Activated CD4-positive, alpha-beta memory T cell treated with anti-CD3 and anti-CD28 coated beads for 36 hours (primary cell): Measurements from ENCODE around the gene COIL. TPM values are rescaled to one million over a fixed set of nuclear protein-coding genes. Genes with fewer than 3 reads are reported as not detected.

ENCODE experiments used
- CTCF ChIA-PET: fragments of 350-600 bp; sonication (Branson Sonifier 250); formaldehyde crosslinking; loops from one replicate; lab custom pipeline; 2021; ENCODE audit warnings: antibody characterized with exemption, inconsistent platforms; lab: Charles Lee
- POLR2A ChIA-PET: fragments of 350-600 bp; sonication (Branson Sonifier 250); formaldehyde crosslinking; loops from one replicate; lab custom pipeline; 2021; ENCODE audit warnings: antibody characterized with exemption; lab: Charles Lee
- DNase-seq: peaks from one replicate; pipeline ENCODE4 v3.0.0-alpha.2; 2020
- H3K27ac Mint-ChIP-seq: one replicate; pipeline ENCODE4 v1.8.0; 2021; ENCODE audit warnings: mixed read lengths
- H3K27me3 Mint-ChIP-seq: one replicate; pipeline ENCODE4 v1.8.0; 2021; ENCODE audit warnings: mixed read lengths
- H3K36me3 Mint-ChIP-seq: one replicate; pipeline ENCODE4 v1.8.0; 2021; ENCODE audit warnings: mixed read lengths
- H3K4me1 Mint-ChIP-seq: one replicate; pipeline ENCODE4 v1.8.0; 2021; ENCODE audit warnings: low read depth, mixed read lengths
- H3K4me3 Mint-ChIP-seq: one replicate; pipeline ENCODE4 v1.8.0; 2021; ENCODE audit warnings: mild to moderate bottlenecking, mixed read lengths
- H3K9me3 Mint-ChIP-seq: one replicate; pipeline ENCODE4 v1.8.0; 2021; ENCODE audit warnings: mixed read lengths
- intact Hi-C: fragments of 100-400 bp; cut with micrococcal nuclease; formaldehyde crosslinking; loops from one replicate; pipeline ENCODE4 v1.15.1; 2023
- total RNA-seq, 2 experiments: library from RNA; stranded (reverse); gene quantifications; one replicate each; pipeline ENCODE4 v1.2.3, GENCODE V29; 2021

COIL gene
- total RNA-seq, 2 experiments from 2014 or later: 16.9 TPM

DNA sequence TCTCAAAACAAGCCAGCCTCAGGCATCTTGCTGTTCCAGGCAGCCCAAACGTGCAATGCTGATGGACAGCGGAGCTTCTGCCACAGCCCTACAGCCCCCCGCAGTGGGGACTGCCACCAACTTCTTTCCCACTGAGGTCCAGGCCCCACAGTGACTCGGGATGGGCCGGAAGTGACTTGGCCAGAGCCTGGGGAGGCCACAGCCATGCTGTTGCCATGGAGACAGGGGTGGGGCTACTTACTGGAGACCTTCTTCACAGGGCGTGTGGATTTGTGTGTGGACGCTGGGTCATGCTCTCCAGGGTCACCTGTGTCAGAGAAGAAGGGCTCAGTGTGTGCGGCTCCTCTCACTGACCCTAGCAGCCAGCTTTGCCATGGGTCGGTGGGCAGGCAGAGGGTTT is 62.0 kb downstream of the COIL start:
- Mint-ChIP-seq H3K36me3 (peaks cover 64% of the 10 kb centered on the region), H3K9me3 (no peaks in the 10 kb centered on the region), H3K27me3 (no peaks in the 10 kb centered on the region), H3K4me3 (no peak overlapping the region), H3K4me1 (no peaks in the 10 kb centered on the region), H3K27ac (no peak overlapping the region)
- no peak for DNase-seq
- POLR2A ChIA-PET: no interaction called here
- intact Hi-C loops: no loop called here
- CTCF ChIA-PET: no interaction called here

- intact Hi-C loops: no loop called here
- Mint-ChIP-seq H3K27ac (no peak overlapping the region), H3K36me3 (peaks cover 68% of the 10 kb centered on the region), H3K9me3 (no peaks in the 10 kb centered on the region), H3K27me3 (no peaks in the 10 kb centered on the region), H3K4me3 (no peak overlapping the region), H3K4me1 (no peaks in the 10 kb centered on the region)
- no peak for DNase-seq
- ChIA-PET CTCF (no interaction called here), POLR2A (no interaction called here)
Observed at GRCh38 chr17:56897646-56898424, 63.0 kb downstream of the COIL start.

- no peak for DNase-seq
- CTCF ChIA-PET: interaction anchor here (0.6 to 0.9 kb wide), 3 partner anchors 42 to 522 kb away, joined by 3 to 6 read pairs (median 4); no protein-coding TSS in a partner anchor
- Mint-ChIP-seq H3K27me3 (no peaks in the 10 kb centered on the region), H3K4me1 (no peaks in the 10 kb centered on the region), H3K9me3 (no peaks in the 10 kb centered on the region), H3K27ac (no peak overlapping the region), H3K36me3 (peaks cover 71% of the 10 kb centered on the region), H3K4me3 (no peak overlapping the region)
- POLR2A ChIA-PET: interaction anchor here (0.7 kb wide), 1 partner anchor 9 kb away, joined by 4 read pairs; no protein-coding TSS in a partner anchor
- intact Hi-C loops: no loop called here
Observed at GRCh38 chr17:56896968-56897359, 63.9 kb downstream of the COIL start.

DNA sequence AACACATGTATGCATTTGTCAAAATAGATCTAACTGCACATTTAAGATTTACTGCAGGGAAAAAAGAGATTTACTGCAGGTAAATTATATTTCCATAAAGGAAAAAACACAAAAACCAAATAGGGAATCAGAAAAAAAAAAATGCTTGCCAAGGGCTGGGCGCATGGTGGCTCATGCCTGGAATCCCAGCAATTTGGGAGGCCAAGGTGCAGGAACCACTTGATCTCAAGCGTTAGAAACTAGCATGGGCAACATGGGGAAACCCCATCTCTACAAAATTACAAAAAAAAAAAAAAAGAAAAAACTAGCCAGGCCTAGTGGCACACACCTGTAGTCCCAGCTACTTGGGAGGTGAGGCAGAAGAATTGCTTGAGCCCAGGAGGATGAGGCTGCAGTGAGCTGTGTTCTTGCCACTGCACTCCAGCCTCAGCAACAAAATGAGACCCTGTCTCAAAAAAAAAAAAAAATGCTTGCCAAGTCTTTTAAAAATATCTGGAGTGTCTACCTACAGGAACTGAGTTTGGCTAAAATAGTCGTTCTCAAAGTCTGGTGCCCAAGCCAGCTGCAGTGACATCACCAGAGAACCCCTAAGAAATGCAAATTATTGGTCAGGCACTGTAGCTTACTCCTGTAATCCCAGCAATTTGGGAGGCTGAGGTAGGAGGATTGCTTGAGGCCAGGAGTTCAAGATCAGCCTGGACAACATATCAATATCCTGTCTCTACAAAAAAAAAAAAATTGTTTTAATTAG is 64.5 kb downstream of the COIL start:
- peaks cover 70% of the 10 kb centered on the region for H3K36me3 Mint-ChIP-seq

GRCh38 chr17:56894859-56895455 is 65.9 kb downstream of the COIL start:
- intact Hi-C loops: no loop called here
- POLR2A ChIA-PET: interaction anchor here (0.8 kb wide), 1 partner anchor 45 kb away, joined by 3 read pairs; no protein-coding TSS in a partner anchor
- Mint-ChIP-seq H3K27me3 (no peaks in the 10 kb centered on the region), H3K36me3 (peaks cover 74% of the 10 kb centered on the region), H3K9me3 (no peaks in the 10 kb centered on the region), H3K4me1 (no peaks in the 10 kb centered on the region), H3K27ac (no peak overlapping the region), H3K4me3 (no peak overlapping the region)
- no peak for DNase-seq
- CTCF ChIA-PET: interaction anchor here (6.2 kb wide), 1 partner anchor 46 kb away, joined by 44 read pairs; no protein-coding TSS in a partner anchor

More for the DNA sequence above, 64.5 kb downstream of the COIL start:
- ChIA-PET POLR2A (interaction anchor here (0.7 kb wide), 1 partner anchor 9 kb away, joined by 4 read pairs; no protein-coding TSS in a partner anchor), CTCF (interaction anchor here (0.6 to 0.9 kb wide), 3 partner anchors 43 to 522 kb away, joined by 3 to 6 read pairs (median 4); no protein-coding TSS in a partner anchor)
- H3K27ac Mint-ChIP-seq: no peak overlapping the region
- intact Hi-C loops: no loop called here
- no peaks in the 10 kb centered on the region for H3K4me1 Mint-ChIP-seq
- no peak for DNase-seq
- H3K27me3 Mint-ChIP-seq: no peaks in the 10 kb centered on the region
- no peak overlapping the region for H3K4me3 Mint-ChIP-seq
- no peaks in the 10 kb centered on the region for H3K9me3 Mint-ChIP-seq

- H3K9me3 Mint-ChIP-seq: peaks cover 8% of the 10 kb centered on the region
- no peak overlapping the region for H3K27ac Mint-ChIP-seq
- H3K4me3 Mint-ChIP-seq: no peak overlapping the region
- peaks cover 80% of the 10 kb centered on the region for H3K36me3 Mint-ChIP-seq
- H3K27me3 Mint-ChIP-seq: no peaks in the 10 kb centered on the region
- intact Hi-C loops: no loop called here
- no peaks in the 10 kb centered on the region for H3K4me1 Mint-ChIP-seq
- ChIA-PET CTCF (interaction anchor here (0.8 to 6.2 kb wide), 4 partner anchors 11 to 47 kb away, joined by 3 to 44 read pairs (median 4); no protein-coding TSS in a partner anchor), POLR2A (interaction anchor here (1.3 kb wide), 1 partner anchor 22 kb away, joined by 3 read pairs; no protein-coding TSS in a partner anchor)
- no peak for DNase-seq
Observed at GRCh38 chr17:56893503-56893902, 67.3 kb downstream of the COIL start.

DNA sequence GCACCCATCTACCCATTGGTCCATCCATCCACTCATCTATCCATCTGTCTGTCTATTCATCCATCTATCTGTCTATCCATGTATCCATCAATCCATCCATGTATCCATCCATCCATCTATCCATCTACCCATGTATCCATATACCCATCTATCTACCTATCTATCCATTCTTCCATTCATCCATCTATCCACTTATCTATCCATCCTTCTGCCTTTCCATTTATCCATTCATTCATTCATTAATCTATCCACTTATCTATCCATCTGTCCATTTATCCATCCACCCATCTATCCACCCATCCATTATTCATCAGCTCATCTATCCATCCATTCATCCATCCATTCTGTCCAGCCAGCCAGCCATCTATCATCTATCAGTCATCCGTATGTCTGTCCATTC is 68.5 kb downstream of the COIL start:
- Mint-ChIP-seq H3K27me3 (no peaks in the 10 kb centered on the region), H3K36me3 (peaks cover 80% of the 10 kb centered on the region), H3K9me3 (peaks cover 17% of the 10 kb centered on the region), H3K27ac (no peak overlapping the region), H3K4me3 (no peak overlapping the region), H3K4me1 (no peaks in the 10 kb centered on the region)
- ChIA-PET CTCF (interaction anchor here (0.6 to 6.2 kb wide), 7 partner anchors 9 to 755 kb away, joined by 3 to 44 read pairs (median 3); no protein-coding TSS in a partner anchor), POLR2A (no interaction called here)
- intact Hi-C loops: no loop called here
- DNase-seq: no peak

GRCh38 chr17:56891751-56892150 is 69.1 kb downstream of the COIL start:
- POLR2A ChIA-PET: interaction anchor here (1.6 kb wide), 1 partner anchor 14 kb away, joined by 5 read pairs; no protein-coding TSS in a partner anchor
- Mint-ChIP-seq H3K27me3 (no peaks in the 10 kb centered on the region), H3K36me3 (peaks cover 83% of the 10 kb centered on the region), H3K27ac (no peak overlapping the region), H3K9me3 (peaks cover 17% of the 10 kb centered on the region), H3K4me3 (no peak overlapping the region), H3K4me1 (no peaks in the 10 kb centered on the region)
- CTCF ChIA-PET: interaction anchor here (0.6 to 6.2 kb wide), 8 partner anchors 9 to 755 kb away, joined by 3 to 44 read pairs (median 4); no protein-coding TSS in a partner anchor
- intact Hi-C loops: loop anchor here (1.0 kb wide), 1 partner anchor 49 kb away; no protein-coding TSS in a partner anchor
- peak; percentile 62 for DNase-seq

- CTCF ChIA-PET: interaction anchor here (1.0 to 6.2 kb wide), 4 partner anchors 11 to 50 kb away, joined by 3 to 44 read pairs (median 5); no protein-coding TSS in a partner anchor
- DNase-seq: no peak
- Mint-ChIP-seq H3K36me3 (peaks cover 87% of the 10 kb centered on the region), H3K4me3 (no peak overlapping the region), H3K9me3 (peaks cover 17% of the 10 kb centered on the region), H3K27me3 (no peaks in the 10 kb centered on the region), H3K27ac (no peak overlapping the region), H3K4me1 (no peaks in the 10 kb centered on the region)
- intact Hi-C loops: loop anchor here (1.0 kb wide), 1 partner anchor 49 kb away; no protein-coding TSS in a partner anchor
- POLR2A ChIA-PET: interaction anchor here (1.6 kb wide), 1 partner anchor 15 kb away, joined by 5 read pairs; no protein-coding TSS in a partner anchor
Observed at GRCh38 chr17:56890906-56891674, 69.8 kb downstream of the COIL start.

- intact Hi-C loops: no loop called here
Observed at GRCh38 chr17:56890390-56890789, 70.5 kb downstream of the COIL start.

More at GRCh38 chr17:56890390-56890789, 70.5 kb downstream of the COIL start:
- Mint-ChIP-seq H3K36me3 (peaks cover 81% of the 10 kb centered on the region), H3K4me3 (no peak overlapping the region), H3K27ac (no peak overlapping the region), H3K27me3 (no peaks in the 10 kb centered on the region), H3K4me1 (no peaks in the 10 kb centered on the region), H3K9me3 (peaks cover 17% of the 10 kb centered on the region)
- CTCF ChIA-PET: interaction anchor here (0.9 to 6.2 kb wide), 3 partner anchors 11 to 71 kb away, joined by 3 to 44 read pairs (median 5); no protein-coding TSS in a partner anchor
- DNase-seq: no peak
- POLR2A ChIA-PET: interaction anchor here (0.9 to 1.6 kb wide), 2 partner anchors 15 to 24 kb away, joined by 3 to 5 read pairs; partner anchors contain the start of gene TRIM25
